Tibial nerve (tissue), 3 donors: ENCODE results near the gene CLSTN1.
A peak's percentile ranks its signal among the peaks of the same experiment; 100 is the strongest.

ENCODE experiments used
- CTCF ChIP-seq, 5 experiments: fragments of 200-600 bp in 3 of 5; fragments of 450-650 bp in 2 of 5; sonication (generic) in 3 of 5; IDR thresholded peaks; one replicate each; pipeline ENCODE4 v1.5.1; 2016 to 2019; ENCODE audit warnings: antibody characterized with exemption in 5 of 5, mild to moderate bottlenecking in 3 of 5, moderate library complexity in 2 of 5
- POLR2A ChIP-seq, 2 donors: fragments of 450-650 bp; IDR thresholded peaks; one replicate each; pipeline ENCODE4 v1.6.1; 2017; ENCODE audit warnings: antibody characterized with exemption in 2 of 2, mild to moderate bottlenecking in 2 of 2, moderate library complexity in 2 of 2

GRCh38 chr1:9825093-9826074, 1.6 kb upstream of the CLSTN1 start:
- TF ChIP-seq CTCF (IDR thresholded peaks at IDR 0.05) = peak in 1 of 5 experiments; percentile 20
- no peak for TF ChIP-seq POLR2A (IDR thresholded peaks at IDR 0.05)
